Stimulated activated naive CD8-positive, alpha-beta T cell treated with anti-CD3 and anti-CD28 coated beads, Interleukin-15, Interleukin-2, amounts not matched to agents 100 ng/mL and 50 ng/mL, for 24 hours (primary cell): ENCODE results near the gene OLA1.
A peak's percentile ranks its signal among the peaks of the same experiment; 100 is the strongest.

Experiments used
- H3K27ac Mint-ChIP-seq: one replicate; pipeline ENCODE4 v1.8.0; 2021; ENCODE audit warnings: mild to moderate bottlenecking, mixed read lengths
- H3K27me3 Mint-ChIP-seq: one replicate; pipeline ENCODE4 v1.8.0; 2021; ENCODE audit warnings: mixed read lengths
- H3K36me3 Mint-ChIP-seq: one replicate; pipeline ENCODE4 v1.8.0; 2021; ENCODE audit warnings: low read depth, mixed read lengths
- H3K4me1 Mint-ChIP-seq: one replicate; pipeline ENCODE4 v1.8.0; 2021; ENCODE audit warnings: low read depth, mixed read lengths
- H3K4me3 Mint-ChIP-seq: one replicate; pipeline ENCODE4 v1.8.0; 2021; ENCODE audit warnings: mild to moderate bottlenecking, mixed read lengths
- H3K9me3 Mint-ChIP-seq: one replicate; pipeline ENCODE4 v1.8.0; 2021; ENCODE audit warnings: mixed read lengths

OLA1 gene

GRCh38 chr2:174039551-174040416, 208.5 kb downstream of the OLA1 start:
- Mint-ChIP-seq H3K36me3 (no peaks in the 10 kb centered on the region), H3K4me3 (peak overlapping the region; percentile 11), H3K4me1 (peaks cover 25% of the 10 kb centered on the region), H3K27me3 (no peaks in the 10 kb centered on the region), H3K27ac (peak overlapping the region; percentile 87), H3K9me3 (no peaks in the 10 kb centered on the region)

- no peak overlapping the region for H3K4me3 Mint-ChIP-seq
- H3K9me3 Mint-ChIP-seq, result no peaks in the 10 kb centered on the region
- H3K36me3 Mint-ChIP-seq, result no peaks in the 10 kb centered on the region
- H3K27me3 Mint-ChIP-seq, result no peaks in the 10 kb centered on the region
- H3K27ac Mint-ChIP-seq, result peak overlapping the region; percentile 38
- peaks cover 25% of the 10 kb centered on the region for H3K4me1 Mint-ChIP-seq
Observed at GRCh38 chr2:174038462-174038861, 209.9 kb downstream of the OLA1 start.

- H3K36me3 Mint-ChIP-seq, result no peaks in the 10 kb centered on the region
- H3K4me1 Mint-ChIP-seq, result peaks cover 33% of the 10 kb centered on the region
- H3K4me3 Mint-ChIP-seq, result no peak overlapping the region
- H3K27ac Mint-ChIP-seq, result no peak overlapping the region
- no peaks in the 10 kb centered on the region for H3K27me3 Mint-ChIP-seq
- no peaks in the 10 kb centered on the region for H3K9me3 Mint-ChIP-seq
Observed at GRCh38 chr2:174036825-174037224, 211.5 kb downstream of the OLA1 start.

- no peaks in the 10 kb centered on the region for H3K36me3 Mint-ChIP-seq
- no peak overlapping the region for H3K27ac Mint-ChIP-seq
- no peak overlapping the region for H3K4me3 Mint-ChIP-seq
- peaks cover 34% of the 10 kb centered on the region for H3K4me1 Mint-ChIP-seq
- no peaks in the 10 kb centered on the region for H3K9me3 Mint-ChIP-seq
- H3K27me3 Mint-ChIP-seq, result no peaks in the 10 kb centered on the region
Observed at GRCh38 chr2:174035981-174036742, 212.2 kb downstream of the OLA1 start.

- Mint-ChIP-seq H3K27ac (no peak overlapping the region), H3K4me1 (peaks cover 34% of the 10 kb centered on the region), H3K36me3 (no peaks in the 10 kb centered on the region), H3K27me3 (no peaks in the 10 kb centered on the region), H3K9me3 (no peaks in the 10 kb centered on the region), H3K4me3 (no peak overlapping the region)
Observed at GRCh38 chr2:174035117-174035635, 213.2 kb downstream of the OLA1 start.

GRCh38 chr2:174033163-174033550, 215.2 kb downstream of the OLA1 start:
- Mint-ChIP-seq H3K4me3 (no peak overlapping the region), H3K4me1 (peaks cover 14% of the 10 kb centered on the region), H3K27me3 (no peaks in the 10 kb centered on the region), H3K36me3 (no peaks in the 10 kb centered on the region), H3K27ac (no peak overlapping the region), H3K9me3 (no peaks in the 10 kb centered on the region)

- Mint-ChIP-seq H3K9me3 (no peaks in the 10 kb centered on the region), H3K4me3 (no peak overlapping the region), H3K27me3 (no peaks in the 10 kb centered on the region), H3K36me3 (no peaks in the 10 kb centered on the region), H3K27ac (no peak overlapping the region), H3K4me1 (peaks cover 8% of the 10 kb centered on the region)
Observed at GRCh38 chr2:174031226-174031625, 217.1 kb downstream of the OLA1 start.

GRCh38 chr2:174028935-174029334, 219.4 kb downstream of the OLA1 start:
- no peaks in the 10 kb centered on the region for H3K9me3 Mint-ChIP-seq

GRCh38 chr2:174027956-174028355, 220.4 kb downstream of the OLA1 start:
- Mint-ChIP-seq H3K9me3 (no peaks in the 10 kb centered on the region), H3K36me3 (no peaks in the 10 kb centered on the region), H3K27me3 (no peaks in the 10 kb centered on the region), H3K4me1 (peaks cover 22% of the 10 kb centered on the region), H3K27ac (no peak overlapping the region), H3K4me3 (no peak overlapping the region)

More at GRCh38 chr2:174028935-174029334, 219.4 kb downstream of the OLA1 start:
- H3K27ac Mint-ChIP-seq, result no peak overlapping the region
- peaks cover 20% of the 10 kb centered on the region for H3K4me1 Mint-ChIP-seq
- no peak overlapping the region for H3K4me3 Mint-ChIP-seq
- H3K36me3 Mint-ChIP-seq, result no peaks in the 10 kb centered on the region
- H3K27me3 Mint-ChIP-seq, result no peaks in the 10 kb centered on the region

GRCh38 chr2:174026122-174026845, 222.0 kb downstream of the OLA1 start:
- no peaks in the 10 kb centered on the region for H3K9me3 Mint-ChIP-seq
- no peak overlapping the region for H3K27ac Mint-ChIP-seq
- no peak overlapping the region for H3K4me3 Mint-ChIP-seq
- peaks cover 18% of the 10 kb centered on the region for H3K4me1 Mint-ChIP-seq
- no peaks in the 10 kb centered on the region for H3K36me3 Mint-ChIP-seq
- peaks cover 4% of the 10 kb centered on the region for H3K27me3 Mint-ChIP-seq

- Mint-ChIP-seq H3K27ac (no peak overlapping the region), H3K9me3 (no peaks in the 10 kb centered on the region), H3K4me3 (no peak overlapping the region), H3K36me3 (no peaks in the 10 kb centered on the region), H3K4me1 (peaks cover 18% of the 10 kb centered on the region), H3K27me3 (peaks cover 4% of the 10 kb centered on the region)
Observed at GRCh38 chr2:174025271-174026121, 222.8 kb downstream of the OLA1 start.

- Mint-ChIP-seq H3K4me3 (no peak overlapping the region), H3K4me1 (peaks cover 18% of the 10 kb centered on the region), H3K27ac (no peak overlapping the region), H3K36me3 (no peaks in the 10 kb centered on the region), H3K27me3 (peaks cover 4% of the 10 kb centered on the region), H3K9me3 (no peaks in the 10 kb centered on the region)
Observed at GRCh38 chr2:174024524-174025270, 223.6 kb downstream of the OLA1 start.

GRCh38 chr2:174023591-174024523, 224.5 kb downstream of the OLA1 start:
- H3K27me3 Mint-ChIP-seq, result peaks cover 4% of the 10 kb centered on the region
- no peaks in the 10 kb centered on the region for H3K36me3 Mint-ChIP-seq
- no peaks in the 10 kb centered on the region for H3K9me3 Mint-ChIP-seq
- H3K4me1 Mint-ChIP-seq, result peaks cover 18% of the 10 kb centered on the region
- H3K4me3 Mint-ChIP-seq, result no peak overlapping the region
- H3K27ac Mint-ChIP-seq, result no peak overlapping the region
